HepG2 (cell line): ENCODE measurements around the gene IQGAP2. TPM values are rescaled to one million over a fixed set of nuclear protein-coding genes. Genes with fewer than 3 reads are reported as not detected.

Experiments used
- ATAC-seq: fragments of 200-7000 bp; cut with Tn5 transposase; 3 replicates; pipeline ENCODE4 v1.9.1; 2020; ENCODE audit warnings: mild to moderate bottlenecking, moderate library complexity
- BruUV-seq: library from RNA; stranded (reverse); fragments of 400-500 nt; replicated peaks from 2 replicates; lab custom pipeline; 2021; lab: Mats Ljungman, UMichigan
- CTCF ChIA-PET: fragments of 300-600 bp; formaldehyde crosslinking; extraction: SDS; loops from one replicate; lab custom pipeline; 2021; ENCODE audit warnings: low total read pairs, inconsistent platforms, low intra/inter-chr PET ratio; lab: Yijun Ruan, JAX
- POLR2A ChIA-PET: fragments of 350-600 bp; sonication (Branson Sonifier 250); formaldehyde crosslinking; loops from one replicate; lab custom pipeline; 2020; ENCODE audit warnings: antibody characterized with exemption, inconsistent platforms; lab: Yijun Ruan, JAX
- DNase-seq: peaks from one replicate; pipeline ENCODE4 v3.0.0-alpha.2; 2015; ENCODE audit warnings: low spot score
- FAIRE-seq: peaks from 3 replicates; lab custom pipeline; 2011; peaks lifted over from hg19 to GRCh38; lab: Jason Lieb, UNC
- H2AFZ ChIP-seq: one replicate; pipeline ENCODE4 v1.6.1; 2011; ENCODE audit warnings: low read length, inconsistent platforms
- H3K27ac ChIP-seq: fragments of 300-600 bp; 3 replicates; pipeline ENCODE4 v1.8.0; 2011; ENCODE audit warnings: mixed run types, mild to moderate bottlenecking, mixed read lengths, low read length, inconsistent platforms; ENCODE audit not compliant: insufficient read depth; ENCODE audit errors: extremely low read length
- H3K27me3 ChIP-seq, 2 experiments: fragments of 200-600 bp in 1 of 2; 2 replicates in 1 of 2; 3 replicates in 1 of 2; pipeline versions ENCODE4 v1.6.0 to v1.8.0; 2011; ENCODE audit warnings: low read length in 2 of 2, mild to moderate bottlenecking in 2 of 2, moderate library complexity in 2 of 2, inconsistent platforms in 1 of 2; ENCODE audit not compliant: insufficient read depth in 2 of 2, control insufficient read depth in 1 of 2
- H3K36me3 ChIP-seq, 2 experiments: fragments of 200-600 bp in 1 of 2; replicated peaks in 1 of 2; 2 replicates in 1 of 2; 3 replicates in 1 of 2; pipeline versions ENCODE4 v1.5.1 to v1.8.0; 2011; ENCODE audit warnings: low read length in 2 of 2, inconsistent platforms in 1 of 2; ENCODE audit not compliant: insufficient read depth in 2 of 2, control insufficient read depth in 1 of 2
- H3K4me1 ChIP-seq: 2 replicates; pipeline ENCODE4 v1.5.1; 2012; ENCODE audit warnings: low read length, inconsistent platforms; ENCODE audit not compliant: insufficient read depth
- H3K4me2 ChIP-seq: 2 replicates; pipeline ENCODE4 v1.6.0; 2011; ENCODE audit warnings: low read depth, low read length, inconsistent platforms
- H3K4me3 ChIP-seq, 3 experiments: fragments of 200-600 bp in 1 of 3; sonication (generic), shearing (Covaris generic) in 1 of 3; replicated peaks in 1 of 3; 2 replicates each; pipeline ENCODE4 v1.5.1; 2011 to 2016; ENCODE audit warnings: low read length in 3 of 3, inconsistent platforms in 2 of 3, low read depth in 2 of 3, mild to moderate bottlenecking in 2 of 3, control low read depth in 1 of 3, mixed read lengths in 1 of 3; ENCODE audit not compliant: insufficient read depth in 1 of 3
- H3K79me2 ChIP-seq: one replicate; pipeline ENCODE4 v1.6.1; 2011; ENCODE audit warnings: low read length, inconsistent platforms; ENCODE audit not compliant: insufficient read depth
- H3K9ac ChIP-seq: 2 replicates; pipeline ENCODE4 v1.6.0; 2011; ENCODE audit warnings: mild to moderate bottlenecking, low read depth, low read length, inconsistent platforms; ENCODE audit not compliant: insufficient read depth
- H3K9me3 ChIP-seq: 2 replicates; pipeline ENCODE4 v1.5.1; 2012; ENCODE audit warnings: mild to moderate bottlenecking, low read length
- H4K20me1 ChIP-seq: 2 replicates; pipeline ENCODE4 v1.6.0; 2011; ENCODE audit warnings: inconsistent platforms, mild to moderate bottlenecking, low read length, moderate library complexity; ENCODE audit not compliant: insufficient read depth
- AHR ChIP-seq: IDR thresholded peaks from 2 replicates; pipeline ENCODE4 v1.6.1; 2018; ENCODE audit warnings: missing genetic modification reagents, missing compliant biosample characterization
- CREB1 ChIP-seq, 2 experiments: fragments of 450-650 bp in 1 of 2; IDR thresholded peaks; 2 replicates each; pipeline ENCODE4 v1.6.1; 2016 to 2017; ENCODE audit warnings: control low read depth in 1 of 2, mild to moderate bottlenecking in 1 of 2, missing compliant biosample characterization in 1 of 2, missing genetic modification characterization in 1 of 2
- ETV5 ChIP-seq: IDR thresholded peaks from 2 replicates; pipeline ENCODE4 v1.6.1; 2018; ENCODE audit warnings: missing biosample characterization, missing genetic modification reagents, inconsistent platforms, borderline replicate concordance
- FOXP1 ChIP-seq, 2 experiments: fragments of 450-650 bp in 1 of 2; IDR thresholded peaks; 2 replicates each; pipeline ENCODE4 v1.6.1; 2017 to 2018; ENCODE audit warnings: antibody characterized with exemption in 1 of 2
- KLF9 ChIP-seq: IDR thresholded peaks from 2 replicates; pipeline ENCODE4 v1.6.1; 2016; ENCODE audit warnings: low read depth
- POLR2AphosphoS2 ChIP-seq: IDR thresholded peaks from 2 replicates; pipeline ENCODE4 v1.6.1; 2011; ENCODE audit warnings: low read depth, low read length, improper control_type of control experiment
- SETDB1 ChIP-seq: sonication (generic); formaldehyde crosslinking; IDR thresholded peaks from 2 replicates; pipeline ENCODE4 v1.5.1; 2020; ENCODE audit warnings: missing genetic modification reagents, mild to moderate bottlenecking, borderline replicate concordance
- YEATS2 ChIP-seq: sonication (generic); formaldehyde crosslinking; IDR thresholded peaks from 2 replicates; pipeline ENCODE4 v1.4.0; 2020; ENCODE audit warnings: missing genetic modification reagents, borderline replicate concordance
- ZNF24 ChIP-seq: fragments of 450-650 bp; IDR thresholded peaks from 2 replicates; pipeline ENCODE4 v1.6.1; 2017; ENCODE audit warnings: antibody characterized with exemption, mild to moderate bottlenecking
- ZNF446 ChIP-seq: sonication (generic); formaldehyde crosslinking; IDR thresholded peaks from 2 replicates; pipeline ENCODE4 v1.5.0; 2020; ENCODE audit warnings: mild to moderate bottlenecking, missing genetic modification reagents
- ZNF468 ChIP-seq: sonication (generic); formaldehyde crosslinking; IDR thresholded peaks from 2 replicates; pipeline ENCODE4 v1.8.0; 2022; ENCODE audit warnings: mild to moderate bottlenecking, moderate library complexity, missing genetic modification reagents
- ZSCAN22 ChIP-seq: sonication (generic); formaldehyde crosslinking; IDR thresholded peaks from 2 replicates; pipeline ENCODE4 v1.4.0; 2020; ENCODE audit warnings: mild to moderate bottlenecking, missing genetic modification reagents
- WGBS: methylation state at CpG from one replicate; pipeline ENCODE4 v1.1.6; 2017; ENCODE audit warnings: low lambda C conversion rate; 5-methylcytosine and 5-hydroxymethylcytosine counted together
- in situ Hi-C: cut with HindIII; loops from 2 replicates; pipeline ENCODE4 v1.10.0; 2017; ENCODE audit warnings: low pct_unique_long_range_greater_than_20kb; ENCODE audit not compliant: extremely low pct_ligation_motif_present
- intact Hi-C: fragments of 100-400 bp; cut with micrococcal nuclease; formaldehyde crosslinking; loops from one replicate; pipeline ENCODE4 v1.10.0; 2022; ENCODE audit not compliant: unreplicated experiment
- polyA plus RNA-seq, 8 experiments: library from polyadenylated mRNA; depleted of rRNA in 3 of 8; stranded (reverse) in 7 of 8; unstranded in 1 of 8; fragments of >200 nt; fragmentation: Illumina TruSeq in 4 of 8; extraction: Trizol in 4 of 8; gene quantifications; 2 replicates each; pipeline versions ENCODE4 v1.2.1 to v1.2.3, GENCODE V29; 2011 to 2016; ENCODE audit warnings: low read depth in 4 of 8, missing spikeins in 1 of 8, mixed read lengths in 1 of 8; ENCODE audit not compliant: insufficient read depth in 1 of 8
- total RNA-seq, 5 experiments: library from RNA; depleted of rRNA; stranded (reverse); fragments of >200 nt; fragmentation: Illumina TruSeq; extraction: Trizol; gene quantifications; 2 replicates each; pipeline ENCODE4 v1.2.3, GENCODE V29; 2016; ENCODE audit warnings: low read depth in 1 of 5
- TF ChIP-seq, protein P1 (sequence below): sonication (generic); formaldehyde crosslinking; IDR thresholded peaks from 2 replicates; pipeline ENCODE4 v1.4.0; 2020; ENCODE audit warnings: missing genetic modification reagents
- TF ChIP-seq, protein P2 (sequence below): sonication (generic); formaldehyde crosslinking; IDR thresholded peaks from 2 replicates; pipeline ENCODE4 v1.8.1; 2023; ENCODE audit warnings: mild to moderate bottlenecking, inconsistent platforms, moderate library complexity, missing genetic modification reagents, borderline replicate concordance
- TF ChIP-seq, protein P3 (sequence below): sonication (generic); formaldehyde crosslinking; IDR thresholded peaks from 2 replicates; pipeline ENCODE4 v1.4.0; 2020; ENCODE audit warnings: mild to moderate bottlenecking, missing genetic modification reagents
- TF ChIP-seq, protein P4 (sequence below): IDR thresholded peaks from 2 replicates; pipeline ENCODE4 v1.6.1; 2016; ENCODE audit warnings: missing genetic modification reagents, missing compliant biosample characterization
- TF ChIP-seq, protein P5 (sequence below): IDR thresholded peaks from 2 replicates; pipeline ENCODE4 v1.6.1; 2016; ENCODE audit warnings: missing compliant biosample characterization, missing genetic modification reagents, borderline replicate concordance

Gene IQGAP2
- total and polyA plus RNA-seq, 2 of the 13 experiments (the other 11 are each of a cell fraction or from before 2014, with no cell fraction given): 35.2 to 83.3 TPM

DNA sequence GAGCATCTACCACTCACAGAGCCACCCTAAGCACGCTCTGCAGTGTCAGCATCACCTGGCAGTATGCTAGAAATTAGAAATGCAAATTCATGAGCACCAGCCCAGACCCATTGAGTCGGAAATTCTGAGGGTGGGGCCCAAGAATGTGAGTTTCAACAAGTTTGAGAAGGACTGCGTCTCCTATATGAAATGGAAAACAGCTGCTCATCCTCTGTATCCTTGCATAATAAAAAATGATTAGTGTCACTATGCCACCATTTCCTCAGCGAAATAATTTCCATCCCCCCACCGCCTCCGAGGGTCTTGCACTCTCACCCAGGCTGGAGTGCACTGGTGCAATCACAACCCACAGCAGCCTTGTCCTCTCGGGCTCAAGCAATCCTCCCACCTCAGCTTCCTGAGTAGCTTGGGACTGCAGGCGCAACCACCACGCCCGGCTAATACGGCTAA lies 1.3 kb upstream of the IQGAP2 start:
- Histone ChIP-seq H3K27ac (no peak overlapping the region), H3K27me3 (no peaks in the 10 kb centered on the region), H2AFZ (no peak overlapping the region), H4K20me1 (no peaks in the 10 kb centered on the region), H3K4me1 (peaks cover 48% of the 10 kb centered on the region), H3K9me3 (no peaks in the 10 kb centered on the region), H3K4me2 (peak overlapping the region; percentile 90), H3K36me3 (no peaks in the 10 kb centered on the region), H3K9ac (peak overlapping the region; percentile 92; the same call in 1 of the 2 replicates), H3K4me3 (peak overlapping the region; percentile 64 to 90 (median 77)), H3K79me2 (peaks cover 28% of the 10 kb centered on the region)
- intact Hi-C loops: loop anchor here (5.0 kb wide), 3 partner anchors 35 to 180 kb away; no protein-coding TSS in a partner anchor
- DNase-seq (no peak), FAIRE-seq (no peak), ATAC-seq (no peak)
- POLR2A ChIA-PET: interaction anchor here (0.6 to 1.2 kb wide), 4 partner anchors 12 to 145 kb away, joined by 3 to 6 read pairs (median 4); no protein-coding TSS in a partner anchor
- in situ Hi-C loops: loop anchor here (5.0 kb wide), 2 partner anchors 55 to 140 kb away; no protein-coding TSS in a partner anchor
- CTCF ChIA-PET: interaction anchor here (1.8 to 2.9 kb wide), 2 partner anchors 64 to 143 kb away, joined by 5 to 21 read pairs; no protein-coding TSS in a partner anchor
- BruUV-seq: no TSS peak
- 19% methylated on average over 11 of the region's 11 CpGs for WGBS
- TF ChIP-seq YEATS2 (CRISPR knock-in tag) (no peak), KLF9 (CRISPR knock-in tag) (no peak), ZSCAN22 (CRISPR knock-in tag) (no peak), ZNF446 (CRISPR knock-in tag) (no peak), ETV5 (CRISPR knock-in tag) (no peak), ZNF468 (CRISPR knock-in tag) (no peak), ZNF24 (no peak), FOXP1 (IDR thresholded peaks at IDR 0.05) (no peak), FOXP1 (CRISPR knock-in tag; IDR thresholded peaks at IDR 0.05) (no peak), POLR2AphosphoS2 (no peak), CREB1 (IDR thresholded peaks at IDR 0.05) (no peak), CREB1 (CRISPR knock-in tag; IDR thresholded peaks at IDR 0.05) (no peak), AHR (CRISPR knock-in tag) (no peak), SETDB1 (CRISPR knock-in tag) (no peak)
- TF ChIP-seq, protein P1, sequence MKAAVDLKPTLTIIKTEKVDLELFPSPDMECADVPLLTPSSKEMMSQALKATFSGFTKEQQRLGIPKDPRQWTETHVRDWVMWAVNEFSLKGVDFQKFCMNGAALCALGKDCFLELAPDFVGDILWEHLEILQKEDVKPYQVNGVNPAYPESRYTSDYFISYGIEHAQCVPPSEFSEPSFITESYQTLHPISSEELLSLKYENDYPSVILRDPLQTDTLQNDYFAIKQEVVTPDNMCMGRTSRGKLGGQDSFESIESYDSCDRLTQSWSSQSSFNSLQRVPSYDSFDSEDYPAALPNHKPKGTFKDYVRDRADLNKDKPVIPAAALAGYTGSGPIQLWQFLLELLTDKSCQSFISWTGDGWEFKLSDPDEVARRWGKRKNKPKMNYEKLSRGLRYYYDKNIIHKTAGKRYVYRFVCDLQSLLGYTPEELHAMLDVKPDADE: no peak
- TF ChIP-seq, protein P2, sequence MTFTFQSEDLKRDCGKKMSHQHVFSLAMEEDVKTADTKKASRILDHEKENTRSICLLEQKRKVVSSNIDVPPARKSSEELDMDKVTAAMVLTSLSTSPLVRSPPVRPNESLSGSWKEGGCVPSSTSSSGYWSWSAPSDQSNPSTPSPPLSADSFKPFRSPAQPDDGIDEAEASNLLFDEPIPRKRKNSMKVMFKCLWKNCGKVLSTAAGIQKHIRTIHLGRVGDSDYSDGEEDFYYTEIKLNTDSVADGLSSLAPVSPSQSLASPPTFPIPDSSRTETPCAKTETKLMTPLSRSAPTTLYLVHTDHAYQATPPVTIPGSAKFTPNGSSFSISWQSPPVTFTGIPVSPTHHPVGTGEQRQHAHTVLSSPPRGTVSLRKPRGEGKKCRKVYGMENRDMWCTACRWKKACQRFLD: no peak
- TF ChIP-seq, protein P3, sequence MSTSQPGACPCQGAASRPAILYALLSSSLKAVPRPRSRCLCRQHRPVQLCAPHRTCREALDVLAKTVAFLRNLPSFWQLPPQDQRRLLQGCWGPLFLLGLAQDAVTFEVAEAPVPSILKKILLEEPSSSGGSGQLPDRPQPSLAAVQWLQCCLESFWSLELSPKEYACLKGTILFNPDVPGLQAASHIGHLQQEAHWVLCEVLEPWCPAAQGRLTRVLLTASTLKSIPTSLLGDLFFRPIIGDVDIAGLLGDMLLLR: no peak
- TF ChIP-seq, protein P4, sequence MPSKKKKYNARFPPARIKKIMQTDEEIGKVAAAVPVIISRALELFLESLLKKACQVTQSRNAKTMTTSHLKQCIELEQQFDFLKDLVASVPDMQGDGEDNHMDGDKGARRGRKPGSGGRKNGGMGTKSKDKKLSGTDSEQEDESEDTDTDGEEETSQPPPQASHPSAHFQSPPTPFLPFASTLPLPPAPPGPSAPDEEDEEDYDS (CRISPR knock-in tag): no peak
- TF ChIP-seq, protein P5, sequence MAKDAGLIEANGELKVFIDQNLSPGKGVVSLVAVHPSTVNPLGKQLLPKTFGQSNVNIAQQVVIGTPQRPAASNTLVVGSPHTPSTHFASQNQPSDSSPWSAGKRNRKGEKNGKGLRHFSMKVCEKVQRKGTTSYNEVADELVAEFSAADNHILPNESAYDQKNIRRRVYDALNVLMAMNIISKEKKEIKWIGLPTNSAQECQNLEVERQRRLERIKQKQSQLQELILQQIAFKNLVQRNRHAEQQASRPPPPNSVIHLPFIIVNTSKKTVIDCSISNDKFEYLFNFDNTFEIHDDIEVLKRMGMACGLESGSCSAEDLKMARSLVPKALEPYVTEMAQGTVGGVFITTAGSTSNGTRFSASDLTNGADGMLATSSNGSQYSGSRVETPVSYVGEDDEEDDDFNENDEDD: no peak
